Cerebellar nuclear complex (tissue), 1 donor: ENCODE results near the gene MYOF.
"Not testable (repeated sequence)": the region's sequence is repeated elsewhere in the genome, so short reads cannot be mapped to it uniquely, and the experiment has no call there.

ENCODE experiments used
- DNase-seq, 2 experiments: peaks; one replicate each; lab custom pipeline; 2025; lab: John Stamatoyannopoulos, UW

The MYOF gene

GRCh38 chr10:93457511-93457910 is 24.6 kb downstream of the MYOF start:
- no peak for DNase-seq

- DNase-seq: no peak
These were observed 25.7 kb downstream of the MYOF start for GRCh38 chr10:93456480-93456879.

GRCh38 chr10:93454736-93455135 is 27.4 kb downstream of the MYOF start:
- DNase-seq: no peak

DNA sequence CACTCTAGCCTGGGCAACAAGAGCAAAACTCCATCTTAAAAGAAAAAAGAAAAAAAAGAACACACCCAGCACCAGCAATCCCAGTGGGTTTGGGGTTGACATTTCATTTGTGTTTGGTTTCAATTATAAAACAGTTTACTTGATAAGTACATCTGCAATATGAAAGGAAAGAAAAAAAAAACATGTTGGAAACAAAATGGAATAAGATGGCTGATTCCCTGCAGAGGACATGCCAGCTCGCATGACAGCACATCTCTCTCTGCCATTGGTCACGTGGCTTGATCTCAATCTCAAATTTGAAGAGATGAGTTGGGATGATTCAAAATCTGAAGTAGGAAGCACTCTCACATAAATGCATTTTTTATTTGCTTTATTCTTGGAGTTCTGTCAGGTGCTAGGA is 28.0 kb downstream of the MYOF start:
- DNase-seq: no peak

DNA sequence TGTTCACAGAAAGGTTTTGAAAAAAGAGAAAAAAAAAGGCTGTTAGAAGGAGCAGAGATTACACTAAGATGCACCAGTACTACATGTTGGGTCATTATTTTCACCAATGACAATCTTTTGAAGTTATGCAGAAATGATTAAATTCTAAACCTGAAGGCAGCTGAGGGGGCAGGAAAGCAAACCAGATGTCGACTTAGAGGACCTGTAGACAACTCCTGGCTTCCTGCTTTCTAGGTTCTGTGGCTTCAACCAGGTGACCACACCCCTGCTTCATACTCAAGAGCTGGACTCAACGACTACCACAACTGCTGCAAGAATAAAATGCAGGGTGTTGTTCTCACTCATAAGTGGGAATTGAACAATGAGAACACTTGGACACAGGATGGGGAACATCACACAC is 30.0 kb downstream of the MYOF start:
- no peak for DNase-seq

DNA sequence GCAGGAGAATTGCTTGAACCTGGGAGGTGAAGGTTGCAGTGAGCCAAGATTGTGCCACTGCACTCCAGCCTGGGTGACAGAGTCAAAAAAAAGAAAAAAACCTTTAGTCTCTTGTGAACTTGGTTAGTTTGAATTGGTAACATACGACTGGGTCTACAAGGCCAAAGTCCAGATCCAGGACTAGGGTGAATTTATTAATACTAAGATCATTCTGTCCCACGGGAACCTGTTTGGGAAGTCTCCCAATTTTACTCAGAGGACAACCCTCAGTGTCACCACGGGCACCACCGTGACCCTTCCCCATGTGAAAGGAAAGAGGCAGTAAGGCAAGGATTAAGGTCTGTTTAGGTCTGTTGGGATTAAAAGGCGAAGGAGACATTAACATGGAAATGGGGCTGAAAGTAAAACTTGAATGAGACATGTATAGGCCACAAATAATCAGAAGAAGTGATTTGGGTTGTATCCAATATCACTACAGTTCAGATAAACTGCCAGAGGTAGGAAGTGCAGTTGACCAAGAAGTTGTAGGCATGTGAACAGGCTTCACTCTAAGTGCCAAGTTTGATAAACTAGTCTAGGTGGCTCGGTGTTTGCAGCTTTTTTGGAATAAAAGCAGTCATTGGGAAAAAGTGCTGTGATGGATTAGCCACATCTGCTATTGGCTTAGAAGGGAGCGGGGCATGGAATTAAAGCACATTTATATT is 30.7 kb downstream of the MYOF start:
- DNase-seq: no peak

GRCh38 chr10:93447970-93448369 is 34.2 kb downstream of the MYOF start:
- no peak for DNase-seq

GRCh38 chr10:93447019-93447418 is 35.1 kb downstream of the MYOF start:
- no peak for DNase-seq

DNA sequence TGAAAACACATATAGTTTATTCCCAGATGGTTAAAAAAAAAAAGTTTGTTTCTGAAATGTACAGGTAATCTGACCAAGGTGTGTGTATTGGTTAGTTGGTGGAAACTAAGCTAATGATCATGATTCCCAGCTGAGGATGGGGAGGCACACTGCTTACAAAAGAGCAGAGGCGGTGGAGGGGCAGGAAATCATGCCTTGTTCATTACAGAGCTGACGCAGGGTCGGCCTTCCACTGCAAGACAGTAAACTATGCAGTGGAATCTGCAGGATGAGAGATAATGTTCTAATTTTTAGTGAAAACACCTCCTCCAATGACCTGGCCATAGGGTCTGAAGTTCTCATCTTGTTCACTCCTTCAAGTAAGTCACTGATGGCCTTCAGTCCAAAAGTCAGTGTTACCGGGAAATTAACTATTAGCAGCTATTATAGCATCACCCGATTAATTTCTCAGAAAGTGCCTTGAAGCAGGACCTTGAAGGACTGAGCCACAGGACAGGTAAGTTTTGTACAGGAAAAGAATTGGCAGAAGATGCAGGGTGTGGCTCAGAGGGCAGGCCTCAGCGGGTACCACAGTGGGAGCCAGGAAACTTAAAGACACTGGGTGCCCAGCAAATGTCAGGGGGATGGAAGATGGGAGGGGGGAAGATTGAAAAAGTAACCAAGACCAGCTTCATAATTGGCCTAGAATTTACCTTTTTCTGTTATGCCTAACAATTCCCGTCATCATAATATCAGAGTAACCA is 36.0 kb downstream of the MYOF start:
- DNase-seq: no peak

- no peak for DNase-seq
These were observed 36.8 kb downstream of the MYOF start for GRCh38 chr10:93445097-93445960.

GRCh38 chr10:93443481-93443880 is 38.7 kb downstream of the MYOF start:
- DNase-seq: no peak

- DNase-seq: not testable (repeated sequence)
These were observed 39.4 kb downstream of the MYOF start for GRCh38 chr10:93442721-93443120.

- no peak for DNase-seq
These were observed 41.5 kb downstream of the MYOF start for GRCh38 chr10:93440591-93441091.

- no peak for DNase-seq
These were observed 43.4 kb downstream of the MYOF start for GRCh38 chr10:93438613-93439253.

- no peak for DNase-seq
These were observed 44.1 kb downstream of the MYOF start for GRCh38 chr10:93437946-93438612.

DNA sequence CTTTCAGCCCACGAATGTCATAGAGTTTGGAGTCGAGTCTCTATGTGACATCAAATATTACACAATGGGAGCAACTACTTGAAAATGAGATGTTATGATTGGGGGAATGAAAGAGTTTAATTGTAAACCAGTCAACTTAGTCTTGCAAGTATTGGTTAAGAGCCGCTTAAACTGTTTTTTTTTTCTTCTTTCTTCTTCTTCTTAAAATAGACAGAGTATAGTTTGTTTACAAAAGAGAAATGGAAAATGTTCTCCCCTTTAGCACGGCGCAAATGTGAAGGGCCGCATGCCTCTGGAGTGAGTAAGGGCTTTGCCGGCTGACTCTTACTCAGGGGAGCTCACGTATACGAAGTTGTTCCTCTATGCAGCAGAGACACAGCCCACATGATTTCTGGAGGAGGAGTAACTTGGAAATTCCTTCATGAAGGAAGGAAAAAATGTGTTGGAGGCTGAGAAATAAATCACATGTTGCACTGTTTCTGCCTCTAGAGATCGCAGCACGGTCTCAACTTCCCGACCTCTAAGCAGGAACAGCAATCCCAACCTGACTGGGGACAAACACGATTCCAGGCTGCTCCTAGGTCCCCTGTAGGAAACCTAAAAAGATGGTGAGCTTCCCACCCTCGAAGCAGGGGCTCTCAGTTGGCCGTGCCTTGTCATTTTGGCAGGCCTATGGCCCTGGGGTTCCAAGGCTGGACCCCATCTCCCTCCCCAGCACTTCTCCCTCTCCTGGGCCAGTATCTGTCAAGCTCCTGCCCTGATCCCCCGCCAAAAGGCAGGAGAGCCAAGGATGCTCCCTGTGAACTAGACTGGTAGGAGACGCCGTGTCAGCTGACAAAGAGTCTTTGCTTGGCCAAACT is 44.8 kb downstream of the MYOF start:
- no peak for DNase-seq

- no peak for DNase-seq
These were observed 45.5 kb downstream of the MYOF start for GRCh38 chr10:93436591-93437085.

- DNase-seq: no peak
These were observed 46.3 kb downstream of the MYOF start for GRCh38 chr10:93435621-93436397.

- DNase-seq: no peak
These were observed 47.1 kb downstream of the MYOF start for GRCh38 chr10:93434991-93435491.
